GM13977 (cell line): ENCODE measurements around the gene LRP6.

Experiments
- DNase-seq: peaks from one replicate; pipeline ENCODE4 v3.0.0; 2012; ENCODE audit warnings: low spot score
- CTCF ChIP-seq: IDR thresholded peaks from 2 replicates; pipeline ENCODE4 v1.5.1; 2012; ENCODE audit warnings: mild to moderate bottlenecking, control low read depth; ENCODE audit not compliant: insufficient read depth; ENCODE audit errors: extremely low read depth, missing control alignments
- in situ Hi-C: fragments of 300-500 bp; cut with MboI; formaldehyde crosslinking; loops from one replicate; pipeline ENCODE4 v1.12.0; 2022; ENCODE audit warnings: low sequenced_read_pairs, low pct_unique_long_range_greater_than_20kb, mixed read lengths, inconsistent platforms; ENCODE audit not compliant: unreplicated experiment

Gene LRP6

DNA sequence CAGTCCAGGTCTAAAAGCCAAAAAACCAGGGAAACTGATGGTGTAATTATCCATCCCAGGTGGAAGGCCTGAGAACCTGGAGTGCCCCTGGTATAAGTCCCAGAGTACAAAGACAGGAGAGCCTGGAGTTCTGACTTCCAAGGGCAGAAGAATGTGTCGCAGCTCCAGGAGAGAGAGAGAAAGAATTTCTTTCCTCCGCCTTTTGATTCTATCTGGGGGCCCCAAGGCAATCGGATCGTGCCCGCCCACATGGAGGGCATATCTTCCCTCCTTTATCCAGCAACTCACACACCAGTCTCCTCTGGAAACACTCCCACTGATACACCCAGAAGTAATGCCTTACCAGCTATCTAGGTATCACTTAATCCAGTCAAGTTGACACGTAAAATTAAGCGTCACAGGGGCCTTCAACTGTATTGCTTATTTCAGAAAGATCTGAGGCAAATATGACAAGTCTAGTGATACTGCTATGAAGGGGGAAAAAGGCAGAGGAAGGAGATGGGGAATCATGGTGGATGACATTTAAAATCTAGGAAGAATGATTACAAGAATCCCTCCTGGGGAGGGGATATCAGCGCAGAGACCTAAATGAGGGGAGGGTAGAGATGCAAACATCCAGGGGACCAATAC lies 30.5 kb upstream of the LRP6 start:
- in situ Hi-C loops: no loop called here
- TF ChIP-seq CTCF: no peak
- no peak for DNase-seq

DNA sequence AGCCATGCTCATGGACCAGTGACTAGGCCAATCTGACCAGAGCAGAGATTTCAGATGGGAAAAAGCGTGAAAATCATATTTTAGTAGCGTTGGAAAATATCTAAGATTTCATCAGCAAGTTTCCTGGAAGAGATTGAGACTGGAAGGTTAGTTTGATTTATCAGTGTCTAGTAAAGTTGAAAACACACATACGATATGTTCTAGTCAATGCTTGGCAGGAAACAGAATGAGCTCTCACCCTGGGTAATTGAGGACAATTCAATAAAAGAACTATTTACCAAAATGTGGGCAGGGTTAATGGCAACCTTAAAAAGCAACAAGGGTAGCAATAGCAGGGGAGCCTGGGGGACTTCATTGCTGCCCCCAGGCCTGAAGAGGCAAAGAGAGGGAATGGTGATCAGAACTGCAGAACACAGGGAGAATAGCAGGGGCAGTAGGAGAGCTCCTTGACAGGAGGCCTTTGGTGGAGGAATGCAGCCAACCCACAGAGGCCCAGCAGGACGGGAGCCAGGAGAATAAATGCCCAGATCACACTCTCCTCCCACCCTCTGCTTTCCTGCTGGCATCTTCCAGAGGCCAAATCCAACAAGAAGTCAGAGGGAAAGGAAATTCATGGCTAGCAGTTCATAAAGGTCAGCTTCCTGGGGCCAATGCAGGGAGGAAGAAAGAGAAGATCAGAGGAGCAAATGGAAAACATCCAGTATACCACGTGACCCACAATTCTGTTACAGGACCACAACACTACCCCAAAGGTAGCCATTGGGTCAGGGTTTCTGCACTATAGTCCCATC lies 27.6 kb upstream of the LRP6 start:
- no peak for DNase-seq
- in situ Hi-C loops: no loop called here
- no peak for TF ChIP-seq CTCF

DNA sequence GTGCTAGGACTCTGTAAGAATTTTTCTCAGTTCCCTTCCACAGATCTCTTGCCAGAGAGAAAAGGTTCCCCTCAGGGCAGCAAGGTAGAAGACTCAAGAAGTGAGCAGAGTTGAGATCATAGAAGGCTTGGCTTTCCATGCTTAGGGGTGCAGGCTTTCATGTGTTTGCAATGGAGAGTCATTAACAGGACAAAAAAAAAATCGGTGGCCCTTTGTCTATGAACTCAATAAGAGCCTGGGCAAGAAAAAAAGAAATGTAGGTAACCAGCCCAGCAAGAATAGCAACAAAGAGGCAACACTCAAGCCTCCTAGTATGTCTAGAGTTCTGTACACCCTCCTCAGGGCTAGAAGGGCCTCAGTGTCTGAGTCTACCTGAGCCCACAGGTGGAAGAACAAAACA lies 23.4 kb upstream of the LRP6 start:
- in situ Hi-C loops: no loop called here
- no peak for TF ChIP-seq CTCF
- DNase-seq: no peak

DNA sequence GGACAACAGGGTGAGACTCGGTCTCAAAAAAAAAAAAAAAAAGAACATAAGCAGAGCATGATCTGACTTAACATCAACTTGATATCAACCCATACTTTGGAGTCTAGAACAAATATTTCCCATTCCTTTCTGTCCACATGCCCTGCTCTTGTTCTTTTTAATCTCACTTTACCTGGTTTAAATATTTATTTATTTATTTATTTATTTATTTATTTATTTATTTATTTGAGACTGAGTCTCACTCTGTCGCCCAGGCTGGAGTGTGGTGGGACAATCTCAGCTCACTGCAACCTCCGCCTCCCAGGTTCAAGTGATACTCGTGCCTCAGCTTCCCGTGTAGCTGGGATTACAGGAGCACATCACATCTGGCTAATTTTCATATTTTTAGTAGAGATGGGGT lies 19.6 kb upstream of the LRP6 start:
- in situ Hi-C loops: no loop called here
- no peak for TF ChIP-seq CTCF
- no peak for DNase-seq

DNA sequence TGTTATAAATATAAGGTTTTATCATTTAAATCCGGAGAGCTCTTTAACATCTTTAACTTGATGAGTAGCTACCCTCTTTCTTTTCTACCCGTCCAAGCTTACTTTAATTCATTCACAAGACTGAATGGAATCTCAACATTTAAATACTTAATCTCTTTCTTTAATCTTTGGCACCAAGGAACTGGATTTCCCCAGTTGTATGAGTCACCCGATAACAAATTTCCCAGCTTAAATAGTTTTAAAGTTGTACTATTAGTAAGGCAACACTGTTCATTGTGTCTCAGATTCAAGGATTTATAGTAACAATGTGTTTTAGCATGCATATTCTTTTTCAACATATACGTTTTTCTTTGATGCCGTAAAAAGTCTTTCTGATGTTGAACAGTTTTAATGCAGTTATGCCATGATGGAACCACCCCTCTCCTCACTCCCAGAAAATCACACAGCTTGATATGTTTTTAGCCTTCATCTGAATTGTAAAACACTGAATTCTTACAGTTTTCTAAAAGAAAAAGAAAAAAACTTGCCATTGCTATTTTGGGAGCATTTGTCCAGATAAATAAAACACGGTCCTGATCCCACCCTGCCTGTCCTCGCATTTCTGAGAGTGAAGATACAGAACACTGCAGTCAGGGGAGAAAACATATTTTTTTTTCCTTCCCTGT lies 16.0 kb upstream of the LRP6 start:
- in situ Hi-C loops: no loop called here
- DNase-seq: no peak
- TF ChIP-seq CTCF: no peak

DNA sequence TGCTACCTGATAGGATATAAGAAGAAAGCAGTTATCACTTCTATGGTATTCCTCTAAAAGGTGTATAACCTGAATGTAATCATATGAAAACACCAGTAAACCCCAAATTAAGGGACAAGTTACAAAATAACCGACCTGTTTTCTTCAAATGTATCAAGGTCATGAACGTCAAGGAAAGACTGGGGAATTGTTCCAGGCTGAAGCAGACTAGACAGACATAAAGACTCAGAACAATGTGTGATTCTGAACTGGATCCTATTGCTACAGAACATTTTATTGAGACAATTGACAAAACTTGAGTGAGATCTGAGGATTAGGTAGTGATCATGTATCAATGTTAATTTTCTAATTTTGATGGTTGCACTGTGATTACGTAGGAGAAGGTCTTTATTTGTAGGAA lies 15.4 kb upstream of the LRP6 start:
- TF ChIP-seq CTCF: no peak
- in situ Hi-C loops: no loop called here
- no peak for DNase-seq
